Karpas-422 (cell line): Measurements from ENCODE around the gene PLD3. TPM values are rescaled to one million over a fixed set of nuclear protein-coding genes. Genes with fewer than 3 reads are reported as not detected.

ENCODE experiments used
- DNase-seq: peaks from one replicate; pipeline ENCODE4 v3.0.0-alpha.2; 2015
- H2AFZ ChIP-seq: fragments of 200-600 bp; sonication (generic); 2 replicates; pipeline ENCODE4 v1.6.1; 2014; ENCODE audit warnings: antibody characterized with exemption, low read length, mixed read lengths
- H3K27ac ChIP-seq: fragments of 200-600 bp; sonication (generic); 2 replicates; pipeline ENCODE4 v1.5.1; 2014; ENCODE audit warnings: mild to moderate bottlenecking, low read length, moderate library complexity
- H3K27me3 ChIP-seq: fragments of 200-600 bp; sonication (generic); 2 replicates; pipeline ENCODE4 v1.6.1; 2014; ENCODE audit warnings: low read length, mixed read lengths
- H3K36me3 ChIP-seq: fragments of 200-600 bp; sonication (generic); 2 replicates; pipeline ENCODE4 v1.6.1; 2014; ENCODE audit warnings: low read length, mixed read lengths; ENCODE audit not compliant: insufficient read depth
- H3K4me1 ChIP-seq: fragments of 200-600 bp; sonication (generic); 2 replicates; pipeline ENCODE4 v1.6.1; 2014; ENCODE audit warnings: mild to moderate bottlenecking, low read length, mixed read lengths
- H3K4me2 ChIP-seq: fragments of 200-600 bp; sonication (generic); 2 replicates; pipeline ENCODE4 v1.6.1; 2014; ENCODE audit warnings: low read length, low read depth, mild to moderate bottlenecking; ENCODE audit not compliant: poor library complexity, severe bottlenecking
- H3K4me3 ChIP-seq: fragments of 200-600 bp; sonication (generic); 2 replicates; pipeline ENCODE4 v1.5.1; 2014; ENCODE audit warnings: mild to moderate bottlenecking, antibody characterized with exemption, low read length, mixed read lengths
- H3K79me2 ChIP-seq: fragments of 200-600 bp; sonication (generic); 2 replicates; pipeline ENCODE4 v1.6.1; 2014; ENCODE audit warnings: mild to moderate bottlenecking, low read length, mixed read lengths
- H3K9ac ChIP-seq: fragments of 200-600 bp; sonication (generic); 2 replicates; pipeline ENCODE4 v1.6.0; 2014; ENCODE audit warnings: low read length
- H3K9me2 ChIP-seq: fragments of 200-600 bp; sonication (generic), shearing (Covaris generic); replicated peaks from 2 replicates; pipeline ENCODE4 v1.6.0; 2014; ENCODE audit warnings: mild to moderate bottlenecking, low read length, moderate library complexity; ENCODE audit not compliant: insufficient read depth
- H3K9me3 ChIP-seq: fragments of 300-700, 200-600 bp; sonication (generic); 2 replicates; pipeline ENCODE4 v1.6.1; 2014; ENCODE audit warnings: low read length, mixed read lengths
- H4K20me1 ChIP-seq: fragments of 200-600 bp; sonication (generic); 2 replicates; pipeline ENCODE4 v1.6.1; 2014; ENCODE audit warnings: mild to moderate bottlenecking, antibody characterized with exemption, low read length, low read depth; ENCODE audit not compliant: insufficient read depth
- total RNA-seq: library from RNA; depleted of rRNA; stranded (reverse); fragments of >200 nt; shearing (Covaris generic); gene quantifications from 2 replicates; pipeline ENCODE4 v1.2.3, GENCODE V29; 2014; ENCODE audit warnings: low replicate concordance

Gene PLD3
- total RNA-seq, 1 experiment from 2014 or later, result 83.2 TPM

- no peak overlapping the region for H3K27ac ChIP-seq
- H4K20me1 ChIP-seq, result no peaks in the 10 kb centered on the region
- H3K4me3 ChIP-seq, result no peak overlapping the region
- H3K79me2 ChIP-seq, result 0 out of 2 replicates have a peak, but pooled peaks cover 3% of the 10 kb centered on the region
- H3K9ac ChIP-seq, result no peak overlapping the region
- no peaks in the 10 kb centered on the region for H3K36me3 ChIP-seq
- H3K9me2 ChIP-seq, result no peaks in the 10 kb centered on the region
- H3K4me1 ChIP-seq, result peaks cover 10% of the 10 kb centered on the region
- no peak overlapping the region for H3K4me2 ChIP-seq
- no peak for DNase-seq
- no peaks in the 10 kb centered on the region for H3K27me3 ChIP-seq
- H2AFZ ChIP-seq, result no peak overlapping the region
- no peaks in the 10 kb centered on the region for H3K9me3 ChIP-seq
These were observed 70.6 kb downstream of the PLD3 start for GRCh38 chr19:40419066-40419612.

GRCh38 chr19:40419780-40420179, 71.3 kb downstream of the PLD3 start:
- Histone ChIP-seq H3K9me3 (no peaks in the 10 kb centered on the region), H2AFZ (no peak overlapping the region), H3K79me2 (peaks cover 7% of the 10 kb centered on the region), H3K9me2 (no peaks in the 10 kb centered on the region), H3K27ac (no peak overlapping the region), H4K20me1 (no peaks in the 10 kb centered on the region), H3K4me1 (peaks cover 15% of the 10 kb centered on the region), H3K9ac (no peak overlapping the region), H3K4me3 (no peak overlapping the region), H3K36me3 (no peaks in the 10 kb centered on the region), H3K27me3 (no peaks in the 10 kb centered on the region), H3K4me2 (no peak overlapping the region)
- DNase-seq, result no peak

GRCh38 chr19:40420451-40420765, 71.9 kb downstream of the PLD3 start:
- peaks cover 15% of the 10 kb centered on the region for H3K4me1 ChIP-seq
- H3K9ac ChIP-seq, result peak overlapping the region; percentile 79
- H4K20me1 ChIP-seq, result no peaks in the 10 kb centered on the region
- no peak overlapping the region for H3K27ac ChIP-seq
- H3K79me2 ChIP-seq, result peaks cover 11% of the 10 kb centered on the region
- no peaks in the 10 kb centered on the region for H3K27me3 ChIP-seq
- peak overlapping the region; percentile 73 for H3K4me3 ChIP-seq
- no peak overlapping the region for H2AFZ ChIP-seq
- no peaks in the 10 kb centered on the region for H3K9me2 ChIP-seq
- H3K36me3 ChIP-seq, result no peaks in the 10 kb centered on the region
- H3K4me2 ChIP-seq, result peak overlapping the region; percentile 86
- no peak for DNase-seq
- no peaks in the 10 kb centered on the region for H3K9me3 ChIP-seq

- H3K9me2 ChIP-seq, result no peaks in the 10 kb centered on the region
- peak overlapping the region; percentile 23 for H3K27ac ChIP-seq
- no peaks in the 10 kb centered on the region for H3K27me3 ChIP-seq
- no peaks in the 10 kb centered on the region for H4K20me1 ChIP-seq
- H3K4me3 ChIP-seq, result peak overlapping the region; percentile 73
- H2AFZ ChIP-seq, result peak overlapping the region; percentile 87
- peaks cover 15% of the 10 kb centered on the region for H3K4me1 ChIP-seq
- peak overlapping the region; percentile 79 for H3K9ac ChIP-seq
- H3K36me3 ChIP-seq, result no peaks in the 10 kb centered on the region
- H3K4me2 ChIP-seq, result peak overlapping the region; percentile 86
- DNase-seq, result peak; percentile 90
- H3K9me3 ChIP-seq, result no peaks in the 10 kb centered on the region
- peaks cover 11% of the 10 kb centered on the region for H3K79me2 ChIP-seq
These were observed 72.6 kb downstream of the PLD3 start for GRCh38 chr19:40420766-40421765.

- Histone ChIP-seq H3K9me3 (no peaks in the 10 kb centered on the region), H3K27ac (no peak overlapping the region), H2AFZ (no peak overlapping the region), H3K27me3 (no peaks in the 10 kb centered on the region), H3K4me3 (no peak overlapping the region), H4K20me1 (no peaks in the 10 kb centered on the region), H3K4me2 (peak overlapping the region; percentile 86), H3K4me1 (peaks cover 20% of the 10 kb centered on the region), H3K9me2 (no peaks in the 10 kb centered on the region), H3K9ac (no peak overlapping the region), H3K36me3 (no peaks in the 10 kb centered on the region), H3K79me2 (peaks cover 11% of the 10 kb centered on the region)
- DNase-seq, result no peak
These were observed 73.7 kb downstream of the PLD3 start for GRCh38 chr19:40421993-40422747.

GRCh38 chr19:40422748-40423566, 74.5 kb downstream of the PLD3 start:
- Histone ChIP-seq H3K27me3 (no peaks in the 10 kb centered on the region), H3K9me3 (no peaks in the 10 kb centered on the region), H3K9ac (no peak overlapping the region), H3K79me2 (peaks cover 11% of the 10 kb centered on the region), H3K27ac (no peak overlapping the region), H4K20me1 (no peaks in the 10 kb centered on the region), H2AFZ (no peak overlapping the region), H3K4me2 (no peak overlapping the region), H3K4me3 (no peak overlapping the region), H3K36me3 (no peaks in the 10 kb centered on the region), H3K4me1 (peaks cover 20% of the 10 kb centered on the region), H3K9me2 (no peaks in the 10 kb centered on the region)
- no peak for DNase-seq

- 0 out of 2 replicates have a peak overlapping the region, but pooled peaks have one; percentile 68 for H3K27ac ChIP-seq
- H3K4me2 ChIP-seq, result peak overlapping the region; percentile 85
- no peak overlapping the region for H3K9ac ChIP-seq
- H3K4me3 ChIP-seq, result no peak overlapping the region
- peaks cover 20% of the 10 kb centered on the region for H3K4me1 ChIP-seq
- H3K36me3 ChIP-seq, result no peaks in the 10 kb centered on the region
- no peaks in the 10 kb centered on the region for H3K9me2 ChIP-seq
- H4K20me1 ChIP-seq, result no peaks in the 10 kb centered on the region
- H3K27me3 ChIP-seq, result no peaks in the 10 kb centered on the region
- DNase-seq, result no peak
- H2AFZ ChIP-seq, result no peak overlapping the region
- H3K79me2 ChIP-seq, result peaks cover 11% of the 10 kb centered on the region
- H3K9me3 ChIP-seq, result no peaks in the 10 kb centered on the region
These were observed 75.4 kb downstream of the PLD3 start for GRCh38 chr19:40423938-40424337.
